Gastrocnemius medialis (tissue), 4 donors: ENCODE measurements around the gene HMCN2. TPM values are rescaled to one million over a fixed set of nuclear protein-coding genes. Genes with fewer than 3 reads are reported as not detected.

Source experiments
- ATAC-seq, 2 donors: fragments of 150-250 bp; one replicate each; pipeline ENCODE4 v1.9.1; 2016
- DNase-seq, 2 donors: peaks; one replicate each; pipeline ENCODE4 v3.0.0-alpha.2; 2019
- H3K27ac ChIP-seq, 4 donors: fragments of 200-600 bp; sonication (generic); 1 replicate in 1 of 4; 2 replicates in 3 of 4; pipeline ENCODE4 v1.5.1; 2016 to 2018; ENCODE audit warnings: mild to moderate bottlenecking in 2 of 4, moderate library complexity in 1 of 4
- H3K27me3 ChIP-seq, 3 donors: fragments of 200-600 bp; sonication (generic) in 2 of 3; 1 replicate in 1 of 3; 2 replicates in 2 of 3; pipeline versions ENCODE4 v1.5.1 to v1.6.0; 2016 to 2019; ENCODE audit warnings: mild to moderate bottlenecking in 1 of 3, moderate library complexity in 1 of 3
- H3K36me3 ChIP-seq, 2 donors: fragments of 200-600 bp; sonication (generic) in 1 of 2; one replicate each; pipeline ENCODE4 v1.5.1; 2017 to 2018
- H3K4me1 ChIP-seq, 2 donors: fragments of 200-600 bp; sonication (generic) in 1 of 2; one replicate each; pipeline ENCODE4 v1.5.1; 2016 to 2017; ENCODE audit warnings: mild to moderate bottlenecking in 2 of 2
- H3K4me3 ChIP-seq, 4 donors: fragments of 200-600 bp; sonication (generic) in 3 of 4; 1 replicate in 1 of 4; 2 replicates in 3 of 4; pipeline ENCODE4 v1.5.1; 2016 to 2019; ENCODE audit warnings: mild to moderate bottlenecking in 2 of 4
- H3K9me3 ChIP-seq, 3 donors: fragments of 200-600 bp; sonication (generic) in 2 of 3; 1 replicate in 1 of 3; 2 replicates in 2 of 3; pipeline ENCODE4 v1.5.1; 2016 to 2019
- POLR2A ChIP-seq, 2 donors: fragments of 450-650 bp; IDR thresholded peaks; one replicate each; pipeline ENCODE4 v1.6.1; 2017; ENCODE audit warnings: antibody characterized with exemption in 2 of 2, mild to moderate bottlenecking in 2 of 2, moderate library complexity in 2 of 2
- in situ Hi-C, 4 donors: fragments of 200-750 bp; cut with MboI; loops; one replicate each; pipeline versions ENCODE4 v1.15.0 to v1.8.0; 2017; ENCODE audit warnings: low sequenced_read_pairs in 4 of 4
- intact Hi-C: fragments of 100-400 bp; cut with DNase I; formaldehyde crosslinking; loops from one replicate; pipeline ENCODE4 v1.15.1; 2023; ENCODE audit warnings: low total_unique reads
- total RNA-seq, 4 donors: library from RNA; depleted of rRNA; stranded (reverse); fragments of >200 nt; gene quantifications; one replicate each; pipeline versions ENCODE4 v1.1.0 to v1.2.3, GENCODE V29; 2016
- TF ChIP-seq, protein P1 (sequence below), 5 experiments: fragments of 450-650 bp in 3 of 5; fragments of 200-600 bp in 2 of 5; sonication (generic) in 2 of 5; IDR thresholded peaks in 4 of 5; conservative IDR thresholded peaks in 1 of 5; 1 replicate in 4 of 5; 2 replicates in 1 of 5; pipeline ENCODE4 v1.5.1; 2016 to 2019; ENCODE audit warnings: antibody characterized with exemption in 5 of 5, mild to moderate bottlenecking in 3 of 5, moderate library complexity in 3 of 5

The HMCN2 gene
- total RNA-seq, 4 donors from 2014 or later: 1.9 to 8.5 (median 7.7) TPM

DNA sequence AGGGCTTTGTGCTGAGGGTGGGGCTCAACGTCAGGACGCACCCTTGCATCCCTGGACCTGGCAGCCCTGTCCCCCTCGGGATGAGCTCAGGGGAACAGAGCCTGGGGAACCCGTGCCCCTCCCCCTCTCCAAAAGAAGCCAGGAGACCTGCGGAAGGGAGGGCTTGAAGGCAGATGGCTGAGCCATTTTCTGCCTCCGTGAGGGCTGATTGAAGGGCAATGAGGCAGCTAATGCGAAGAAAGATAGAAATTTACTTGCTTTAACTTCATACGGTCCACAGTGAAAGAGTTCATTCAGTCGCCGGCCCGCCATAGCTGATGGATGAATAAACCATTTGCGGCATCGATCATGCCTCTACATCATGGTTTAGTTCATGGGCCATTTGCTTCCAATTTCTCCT lies 208.0 kb downstream of the HMCN2 start:
- Histone ChIP-seq H3K27me3 (no peaks in the 10 kb centered on the region), H3K9me3 (no peaks in the 10 kb centered on the region), H3K4me3 (no peak overlapping the region), H3K27ac (no peak overlapping the region), H3K36me3 (no peaks in the 10 kb centered on the region), H3K4me1 (no peaks in the 10 kb centered on the region)
- in situ Hi-C loops: no loop called here
- intact Hi-C loops: no loop called here
- no peak for DNase-seq
- TF ChIP-seq, protein P1, sequence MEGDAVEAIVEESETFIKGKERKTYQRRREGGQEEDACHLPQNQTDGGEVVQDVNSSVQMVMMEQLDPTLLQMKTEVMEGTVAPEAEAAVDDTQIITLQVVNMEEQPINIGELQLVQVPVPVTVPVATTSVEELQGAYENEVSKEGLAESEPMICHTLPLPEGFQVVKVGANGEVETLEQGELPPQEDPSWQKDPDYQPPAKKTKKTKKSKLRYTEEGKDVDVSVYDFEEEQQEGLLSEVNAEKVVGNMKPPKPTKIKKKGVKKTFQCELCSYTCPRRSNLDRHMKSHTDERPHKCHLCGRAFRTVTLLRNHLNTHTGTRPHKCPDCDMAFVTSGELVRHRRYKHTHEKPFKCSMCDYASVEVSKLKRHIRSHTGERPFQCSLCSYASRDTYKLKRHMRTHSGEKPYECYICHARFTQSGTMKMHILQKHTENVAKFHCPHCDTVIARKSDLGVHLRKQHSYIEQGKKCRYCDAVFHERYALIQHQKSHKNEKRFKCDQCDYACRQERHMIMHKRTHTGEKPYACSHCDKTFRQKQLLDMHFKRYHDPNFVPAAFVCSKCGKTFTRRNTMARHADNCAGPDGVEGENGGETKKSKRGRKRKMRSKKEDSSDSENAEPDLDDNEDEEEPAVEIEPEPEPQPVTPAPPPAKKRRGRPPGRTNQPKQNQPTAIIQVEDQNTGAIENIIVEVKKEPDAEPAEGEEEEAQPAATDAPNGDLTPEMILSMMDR (IDR thresholded peaks at IDR 0.05 in 4 of 5, conservative IDR thresholded peaks at IDR 0.05 in 1 of 5): no peak
- no peak for TF ChIP-seq POLR2A (IDR thresholded peaks at IDR 0.05)
- ATAC-seq: no peak

DNA sequence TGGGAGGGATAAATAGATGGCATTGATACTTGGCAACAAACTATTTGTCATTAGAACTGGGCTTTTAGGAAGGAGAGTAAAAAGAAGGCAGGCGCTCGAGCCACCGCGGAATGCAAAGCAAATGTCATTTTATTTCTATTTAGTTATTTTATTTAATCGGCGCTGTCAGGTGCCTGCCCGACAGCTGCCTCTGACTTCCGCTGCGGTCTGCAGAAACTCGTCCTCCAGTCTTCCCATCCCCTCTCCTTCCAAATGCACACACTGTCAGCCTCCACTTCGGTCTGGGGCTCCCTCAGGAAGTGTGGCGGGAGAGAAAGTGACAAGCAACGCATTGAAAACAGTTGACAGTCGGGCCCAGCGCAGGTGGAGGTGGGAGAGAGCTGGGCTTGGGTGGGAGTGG lies 208.5 kb downstream of the HMCN2 start:
- in situ Hi-C loops (no loop called here), intact Hi-C loops (no loop called here)
- Histone ChIP-seq H3K27me3 (no peaks in the 10 kb centered on the region), H3K27ac (no peak overlapping the region), H3K4me3 (no peak overlapping the region), H3K36me3 (no peaks in the 10 kb centered on the region), H3K4me1 (no peaks in the 10 kb centered on the region), H3K9me3 (no peaks in the 10 kb centered on the region)
- no peak for ATAC-seq
- DNase-seq: no peak
- TF ChIP-seq, protein P1 (IDR thresholded peaks at IDR 0.05 in 4 of 5, conservative IDR thresholded peaks at IDR 0.05 in 1 of 5): no peak

DNA sequence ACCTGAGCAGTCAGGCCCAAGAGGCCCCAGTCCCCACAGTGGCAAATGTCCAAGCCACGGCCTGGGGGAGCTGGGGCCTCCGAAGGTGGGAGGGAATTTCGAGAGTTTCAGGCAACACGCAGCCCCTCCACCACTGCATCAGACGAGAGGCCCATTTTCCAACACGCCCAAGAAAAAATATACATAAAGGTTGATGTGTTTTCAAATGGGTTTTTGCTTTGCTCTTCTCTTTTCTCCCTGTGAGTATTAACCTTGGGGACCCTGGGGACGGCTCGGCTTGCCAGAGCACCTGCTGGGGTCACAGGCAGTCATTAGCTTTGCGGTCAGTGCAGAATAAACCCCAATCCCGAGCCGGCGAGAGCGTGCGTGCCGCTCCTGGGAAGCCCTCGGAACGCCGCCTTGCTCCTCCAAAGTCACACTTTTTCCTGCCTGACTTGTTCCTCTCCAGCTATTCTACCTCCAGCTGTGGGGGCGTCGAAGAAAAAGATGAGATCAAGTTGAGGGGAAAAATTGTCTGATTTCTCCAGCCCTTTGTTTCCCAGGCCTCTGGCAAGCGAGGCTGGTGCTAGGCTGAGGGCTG lies 210.7 kb downstream of the HMCN2 start:
- intact Hi-C loops (no loop called here), in situ Hi-C loops (no loop called here)
- H3K9me3 ChIP-seq: no peaks in the 10 kb centered on the region
- H3K36me3 ChIP-seq: peaks cover 0 to 4% of the 10 kb centered on the region in 2 donors
- no peak overlapping the region for H3K4me3 ChIP-seq
- ATAC-seq: no peak
- no peaks in the 10 kb centered on the region for H3K4me1 ChIP-seq
- H3K27ac ChIP-seq: no peak overlapping the region
- no peaks in the 10 kb centered on the region for H3K27me3 ChIP-seq
- no peak for TF ChIP-seq POLR2A (IDR thresholded peaks at IDR 0.05)
- TF ChIP-seq, protein P1 (IDR thresholded peaks at IDR 0.05 in 4 of 5, conservative IDR thresholded peaks at IDR 0.05 in 1 of 5): no peak
- DNase-seq: no peak

DNA sequence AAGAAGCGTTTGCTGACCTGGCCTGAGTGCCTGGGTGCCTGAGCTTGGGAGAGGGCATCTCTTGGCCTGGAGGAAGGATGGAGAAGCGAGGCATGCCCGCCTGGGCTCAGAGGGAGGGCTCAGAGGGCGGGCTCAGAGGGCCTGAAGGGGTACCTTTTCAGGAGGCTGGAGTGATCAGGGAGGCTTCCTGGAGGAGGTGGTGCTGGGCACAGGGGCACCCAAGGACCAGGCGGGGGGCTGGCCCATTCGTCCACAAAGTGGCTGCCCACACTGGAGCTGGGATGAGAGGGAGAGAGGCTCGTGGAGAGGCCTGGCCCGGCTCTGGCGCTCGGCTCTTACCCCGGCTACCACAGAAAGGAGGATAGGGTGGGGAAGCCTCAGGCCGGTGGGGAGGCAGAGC lies 212.0 kb downstream of the HMCN2 start:
- intact Hi-C loops (no loop called here), in situ Hi-C loops (no loop called here)
- Histone ChIP-seq H3K9me3 (no peaks in the 10 kb centered on the region), H3K27ac (no peak overlapping the region), H3K4me3 (no peak overlapping the region), H3K36me3 (peaks cover 0 to 4% of the 10 kb centered on the region in 2 donors), H3K4me1 (no peaks in the 10 kb centered on the region), H3K27me3 (no peaks in the 10 kb centered on the region)
- DNase-seq: no peak
- TF ChIP-seq POLR2A (IDR thresholded peaks at IDR 0.05): no peak
- TF ChIP-seq, protein P1 (IDR thresholded peaks at IDR 0.05 in 4 of 5, conservative IDR thresholded peaks at IDR 0.05 in 1 of 5): no peak
- ATAC-seq: no peak

DNA sequence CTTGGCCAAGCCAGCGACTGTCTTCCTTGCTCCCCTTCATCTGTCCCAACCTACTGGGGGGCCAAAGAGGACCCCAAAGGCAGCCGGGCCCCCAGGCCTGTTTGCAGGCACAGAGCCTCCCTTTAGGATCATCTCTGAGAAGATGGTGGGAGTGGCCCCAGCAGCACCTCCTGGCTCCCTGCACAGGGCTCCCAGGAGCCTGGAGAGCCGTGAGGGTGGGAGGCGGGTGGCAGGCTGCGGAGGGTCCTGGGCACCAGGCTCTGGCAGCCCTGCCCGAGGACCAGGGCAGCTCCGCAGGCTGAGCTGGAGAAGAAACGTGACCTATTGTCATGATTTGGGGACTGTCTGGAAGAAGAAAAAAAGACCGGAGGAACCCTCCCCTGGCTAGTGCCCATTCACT lies 212.6 kb downstream of the HMCN2 start:
- Histone ChIP-seq H3K4me3 (no peak overlapping the region), H3K27me3 (no peaks in the 10 kb centered on the region), H3K9me3 (no peaks in the 10 kb centered on the region), H3K36me3 (peaks cover 0 to 4% of the 10 kb centered on the region in 2 donors), H3K27ac (no peak overlapping the region), H3K4me1 (no peaks in the 10 kb centered on the region)
- DNase-seq (no peak), ATAC-seq (no peak)
- intact Hi-C loops (no loop called here), in situ Hi-C loops (no loop called here)
- TF ChIP-seq, protein P1 (IDR thresholded peaks at IDR 0.05 in 4 of 5, conservative IDR thresholded peaks at IDR 0.05 in 1 of 5): no peak
- no peak for TF ChIP-seq POLR2A (IDR thresholded peaks at IDR 0.05)
